K562 (cell line): ENCODE measurements around the gene PLXNA2. TPM values are rescaled to one million over a fixed set of nuclear protein-coding genes. Genes with fewer than 3 reads are reported as not detected.

Experiments
- ATAC-seq: fragments of 200-7000 bp; cut with Tn5 transposase; 3 replicates; pipeline ENCODE4 v1.9.1; 2020; ENCODE audit warnings: moderate library complexity
- BruUV-seq: library from RNA; stranded (reverse); fragments of 400-500 nt; replicated peaks from 2 replicates; lab custom pipeline; 2021; lab: Mats Ljungman, UMichigan
- CTCF ChIA-PET: fragments of 300-600 bp; formaldehyde crosslinking; extraction: SDS; loops from one replicate; lab custom pipeline; 2021; ENCODE audit warnings: low intra/inter-chr PET ratio; lab: Yijun Ruan, JAX
- POLR2A ChIA-PET: fragments of 300-600, 350-650 bp; sonication (Branson Sonifier 250); formaldehyde crosslinking; extraction: SDS; loops from one replicate; lab custom pipeline; 2021; ENCODE audit warnings: antibody characterized with exemption, inconsistent platforms; lab: Yijun Ruan, JAX
- DNase-seq, 4 experiments: peaks; one replicate each; pipeline versions ENCODE4 v3.0.0 to v3.0.0-alpha.2; 2011 to 2018; ENCODE audit warnings: low spot score in 3 of 4, mixed read lengths in 3 of 4; ENCODE audit errors: extremely low read depth in 1 of 4
- FAIRE-seq: peaks from 2 replicates; lab custom pipeline; 2011; peaks lifted over from hg19 to GRCh38; lab: Jason Lieb, UNC
- H2AFZ ChIP-seq: 2 replicates; pipeline ENCODE4 v1.6.0; 2011; ENCODE audit warnings: low read depth, low read length, control low read depth, inconsistent platforms
- H3K27ac ChIP-seq: fragments of 200-600 bp; 3 replicates; pipeline ENCODE4 v1.8.0; 2011; ENCODE audit warnings: low read depth, mild to moderate bottlenecking, control low read depth, inconsistent platforms, low read length, moderate library complexity, mixed read lengths; ENCODE audit errors: extremely low read depth
- H3K27me3 ChIP-seq, 2 experiments: fragments of 300-600 bp in 1 of 2; 2 replicates in 1 of 2; 3 replicates in 1 of 2; pipeline versions ENCODE4 v1.6.0 to v1.8.0; 2011; ENCODE audit warnings: inconsistent platforms in 2 of 2, low read length in 2 of 2, mild to moderate bottlenecking in 1 of 2, mixed read lengths in 1 of 2, moderate library complexity in 1 of 2; ENCODE audit not compliant: control insufficient read depth in 2 of 2, insufficient read depth in 2 of 2
- H3K36me3 ChIP-seq: fragments of 300-600 bp; 3 replicates; pipeline ENCODE4 v1.8.0; 2011; ENCODE audit warnings: mild to moderate bottlenecking, low read length, inconsistent platforms; ENCODE audit not compliant: control insufficient read depth, insufficient read depth
- H3K4me1 ChIP-seq, 2 experiments: fragments of 200-600 bp in 1 of 2; replicated peaks in 1 of 2; 2 replicates in 1 of 2; 3 replicates in 1 of 2; pipeline versions ENCODE4 v1.5.1 to v1.8.0; 2011; ENCODE audit warnings: inconsistent platforms in 2 of 2, low read length in 2 of 2, mild to moderate bottlenecking in 1 of 2, mixed read lengths in 1 of 2, moderate library complexity in 1 of 2; ENCODE audit not compliant: control insufficient read depth in 2 of 2, insufficient read depth in 2 of 2
- H3K4me2 ChIP-seq: 2 replicates; pipeline ENCODE4 v1.6.1; 2011; ENCODE audit warnings: low read length, control low read depth, inconsistent platforms, mixed read lengths; ENCODE audit not compliant: insufficient read depth
- H3K4me3 ChIP-seq: fragments of 200-600 bp; sonication (generic), shearing (Covaris generic); 2 replicates; pipeline ENCODE4 v1.5.1; 2016; ENCODE audit warnings: control low read depth, inconsistent platforms
- H3K79me2 ChIP-seq: fragments of 200-600 bp; 3 replicates; pipeline ENCODE4 v1.8.0; 2011; ENCODE audit warnings: low read length, inconsistent platforms; ENCODE audit not compliant: control insufficient read depth, insufficient read depth
- H3K9ac ChIP-seq, 2 experiments: 2 replicates each; pipeline versions ENCODE4 v1.6.0 to v1.6.1; 2011; ENCODE audit warnings: low read depth in 2 of 2, low read length in 2 of 2, control low read depth in 1 of 2, inconsistent platforms in 1 of 2, mild to moderate bottlenecking in 1 of 2, mixed read lengths in 1 of 2; ENCODE audit not compliant: insufficient read depth in 1 of 2
- H3K9me1 ChIP-seq: one replicate; pipeline ENCODE4 v1.6.0; 2011; ENCODE audit warnings: inconsistent platforms, mild to moderate bottlenecking, low read length, moderate library complexity; ENCODE audit not compliant: control insufficient read depth, insufficient read depth
- H3K9me3 ChIP-seq: replicated peaks from 2 replicates; pipeline ENCODE4 v1.5.1; 2011; ENCODE audit warnings: low read depth, low read length, inconsistent platforms; ENCODE audit not compliant: control insufficient read depth, insufficient read depth
- H4K20me1 ChIP-seq: replicated peaks from 2 replicates; pipeline ENCODE4 v1.6.1; 2011; ENCODE audit warnings: low read length, inconsistent platforms, mixed read lengths; ENCODE audit not compliant: control insufficient read depth, insufficient read depth
- KDM2B ChIP-seq: fragments of 250-450 bp; sonication (Bioruptor Pico); IDR thresholded peaks from 2 replicates; pipeline ENCODE4 v1.8.0; 2021; ENCODE audit warnings: mild to moderate bottlenecking, moderate library complexity
- NFIX ChIP-seq: fragments of 250-450 bp; sonication (Bioruptor Pico); IDR thresholded peaks from 2 replicates; pipeline ENCODE4 v1.4.0; 2020; ENCODE audit warnings: low read depth, mild to moderate bottlenecking, moderate library complexity
- POLR2G ChIP-seq: fragments of 200-400 bp; formaldehyde crosslinking; IDR thresholded peaks from 2 replicates; pipeline ENCODE4 v1.6.1; 2017; ENCODE audit warnings: low read depth, mild to moderate bottlenecking, antibody characterized with exemption, low read length, moderate library complexity
- PRMT5 ChIP-seq: sonication (generic); formaldehyde crosslinking; IDR thresholded peaks from 2 replicates; pipeline ENCODE4 v1.5.0; 2020; ENCODE audit warnings: missing genetic modification reagents
- TAF9B ChIP-seq: fragments of 450-650 bp; IDR thresholded peaks from 2 replicates; pipeline ENCODE4 v1.6.1; 2018; ENCODE audit warnings: mild to moderate bottlenecking; ENCODE audit not compliant: partially characterized antibody
- ZNF561 ChIP-seq: fragments of 450-650 bp; formaldehyde crosslinking; conservative IDR thresholded peaks from 2 replicates; pipeline ENCODE4 v1.4.0; 2020; ENCODE audit warnings: mild to moderate bottlenecking, moderate library complexity
- ZNF668 ChIP-seq: fragments of 250-450 bp; sonication (Bioruptor Pico); IDR thresholded peaks from 2 replicates; pipeline ENCODE4 v1.8.0; 2022; ENCODE audit warnings: mild to moderate bottlenecking, inconsistent platforms
- WGBS: fragments of 100-300 bp; shearing (Covaris generic); methylation state at CpG from one replicate; pipeline ENCODE4 v1.1.6; 2016; ENCODE audit warnings: low coverage, mixed read lengths; ENCODE audit not compliant: insufficient coverage; ENCODE audit errors: missing lambda C conversion rate; 5-methylcytosine and 5-hydroxymethylcytosine counted together
- in situ Hi-C: fragments of 300-500 bp; cut with MboI; formaldehyde crosslinking; loops from 4 replicates; pipeline ENCODE4 v1.15.0; 2018; ENCODE audit warnings: inconsistent platforms, mixed read lengths
- intact Hi-C: fragments of 100-400 bp; cut with micrococcal nuclease; formaldehyde crosslinking; loops from 2 replicates; pipeline ENCODE4 v1.14.2; 2022
- polyA plus RNA-seq, 8 experiments: library from polyadenylated mRNA; depleted of rRNA in 4 of 8; stranded (reverse) in 5 of 8; unstranded in 3 of 8; fragments of >200 nt; fragmentation: Nextera tagmentation in 2 of 8; fragmentation: Illumina TruSeq in 1 of 8; extraction: Ambion mirVana in 2 of 8; extraction: Trizol in 1 of 8; gene quantifications; 2 replicates each; pipeline versions ENCODE4 v1.2.1 to v1.2.3, GENCODE V29; 2011 to 2014; ENCODE audit warnings: inconsistent platforms in 1 of 8, missing spikeins in 1 of 8
- total RNA-seq, 7 experiments: library from RNA; depleted of rRNA in 6 of 7; stranded (reverse); fragments of >200 nt in 6 of 7; fragmentation: Illumina TruSeq in 2 of 7; extraction: Trizol in 2 of 7; gene quantifications; 2 replicates each; pipeline versions ENCODE4 v1.2.1 to v1.2.3, GENCODE V29; 2011 to 2021; ENCODE audit warnings: low replicate concordance in 1 of 7

Gene PLXNA2
- total and polyA plus RNA-seq, 9 of the 15 experiments (the other 6 are each of a cell fraction or from before 2014, with no cell fraction given): 0.01 to 1.3 (median 0.32) TPM

- ChIA-PET POLR2A (interaction anchor here (0.6 to 2.6 kb wide), 3 partner anchors 11 to 610 kb away, joined by 3 to 9 read pairs (median 7); no protein-coding TSS in a partner anchor), CTCF (no interaction called here)
- Histone ChIP-seq H3K4me1 (peaks cover 0 to 8% of the 10 kb centered on the region in 2 experiments; a peak in 1 of 5 replicates), H3K79me2 (no peaks in the 10 kb centered on the region), H3K36me3 (no peaks in the 10 kb centered on the region), H3K27me3 (peaks cover 52 to 87% of the 10 kb centered on the region in 2 experiments), H4K20me1 (peaks cover 12% of the 10 kb centered on the region; the same call in 1 of the 2 replicates), H3K9ac (no peak overlapping the region), H3K4me2 (no peak overlapping the region), H3K4me3 (no peak overlapping the region), H3K9me3 (no peaks in the 10 kb centered on the region), H3K9me1 (no peaks in the 10 kb centered on the region), H2AFZ (no peak overlapping the region), H3K27ac (no peak overlapping the region)
- intact Hi-C loops (no loop called here), in situ Hi-C loops (no loop called here)
- no peak for TF ChIP-seq NFIX (CRISPR knock-in tag)
- no peak for TF ChIP-seq TAF9B
- no peak for TF ChIP-seq ZNF561 (CRISPR knock-in tag)
- TF ChIP-seq POLR2G: no peak
- TF ChIP-seq ZNF668: no peak
- no peak for TF ChIP-seq KDM2B (CRISPR knock-in tag)
- no peak for TF ChIP-seq PRMT5 (CRISPR knock-in tag)
- ATAC-seq (no peak), FAIRE-seq (no peak), DNase-seq (no peak)
- BruUV-seq: no TSS peak
- WGBS: 1% methylated on average over 13 of the region's 13 CpGs
Measured at GRCh38 chr1:208042868-208043267, 201.3 kb downstream of the PLXNA2 start.
